Measurements from ENCODE around the gene APBA2. TPM values are rescaled to one million over a fixed set of nuclear protein-coding genes. Genes with fewer than 3 reads are reported as not detected.

APBA2 gene
- total RNA-seq, 1 experiment from 2014 or later: 12.9 TPM

GRCh38 chr15:29130476-29130875 is 244.7 kb downstream of the APBA2 start:
- Histone ChIP-seq H3K27me3 (replicated peaks; ENCODE audit: insufficient read depth, low read depth, low read length, poor library complexity) (no peaks in the 10 kb centered on the region), H3K27ac (ENCODE audit: low read depth, low read length, poor library complexity, severe bottlenecking) (no peak overlapping the region), H3K9me3 (ENCODE audit: low read depth, low read length, poor library complexity, severe bottlenecking) (no peaks in the 10 kb centered on the region), H3K36me3 (ENCODE audit: insufficient read depth, low read length, poor library complexity, severe bottlenecking) (no peaks in the 10 kb centered on the region), H3K4me3 (ENCODE audit: low read depth, low read length, poor library complexity, severe bottlenecking) (no peak overlapping the region), H3K4me1 (ENCODE audit: insufficient read depth, low read length, poor library complexity, severe bottlenecking) (no peaks in the 10 kb centered on the region)
- no TSS peak for BruUV-seq (replicated peaks)
- TF ChIP-seq, protein P1, sequence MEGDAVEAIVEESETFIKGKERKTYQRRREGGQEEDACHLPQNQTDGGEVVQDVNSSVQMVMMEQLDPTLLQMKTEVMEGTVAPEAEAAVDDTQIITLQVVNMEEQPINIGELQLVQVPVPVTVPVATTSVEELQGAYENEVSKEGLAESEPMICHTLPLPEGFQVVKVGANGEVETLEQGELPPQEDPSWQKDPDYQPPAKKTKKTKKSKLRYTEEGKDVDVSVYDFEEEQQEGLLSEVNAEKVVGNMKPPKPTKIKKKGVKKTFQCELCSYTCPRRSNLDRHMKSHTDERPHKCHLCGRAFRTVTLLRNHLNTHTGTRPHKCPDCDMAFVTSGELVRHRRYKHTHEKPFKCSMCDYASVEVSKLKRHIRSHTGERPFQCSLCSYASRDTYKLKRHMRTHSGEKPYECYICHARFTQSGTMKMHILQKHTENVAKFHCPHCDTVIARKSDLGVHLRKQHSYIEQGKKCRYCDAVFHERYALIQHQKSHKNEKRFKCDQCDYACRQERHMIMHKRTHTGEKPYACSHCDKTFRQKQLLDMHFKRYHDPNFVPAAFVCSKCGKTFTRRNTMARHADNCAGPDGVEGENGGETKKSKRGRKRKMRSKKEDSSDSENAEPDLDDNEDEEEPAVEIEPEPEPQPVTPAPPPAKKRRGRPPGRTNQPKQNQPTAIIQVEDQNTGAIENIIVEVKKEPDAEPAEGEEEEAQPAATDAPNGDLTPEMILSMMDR (conservative IDR thresholded peaks at IDR 0.05; ENCODE audit: low read depth, low read length): no peak
- no peak for TF ChIP-seq EZH2 (IDR thresholded peaks at IDR 0.05; ENCODE audit: borderline replicate concordance, low read depth, low read length, poor library complexity, severe bottlenecking)
- POLR2A ChIA-PET (ENCODE audit: low non-redundant PET): no interaction called here
- DNase-seq (ENCODE audit: low spot score): no peak
- CTCF ChIA-PET: no interaction called here
- intact Hi-C loops (cut with micrococcal nuclease; ENCODE audit: unreplicated experiment): no loop called here

GRCh38 chr15:29130951-29131839 is 245.4 kb downstream of the APBA2 start:
- ChIA-PET POLR2A (ENCODE audit: low non-redundant PET) (no interaction called here), CTCF (no interaction called here)
- Histone ChIP-seq H3K27me3 (replicated peaks; ENCODE audit: insufficient read depth, low read depth, low read length, poor library complexity) (no peaks in the 10 kb centered on the region), H3K9me3 (ENCODE audit: low read depth, low read length, poor library complexity, severe bottlenecking) (no peaks in the 10 kb centered on the region), H3K36me3 (ENCODE audit: insufficient read depth, low read length, poor library complexity, severe bottlenecking) (no peaks in the 10 kb centered on the region), H3K4me3 (ENCODE audit: low read depth, low read length, poor library complexity, severe bottlenecking) (no peak overlapping the region), H3K4me1 (ENCODE audit: insufficient read depth, low read length, poor library complexity, severe bottlenecking) (no peaks in the 10 kb centered on the region), H3K27ac (ENCODE audit: low read depth, low read length, poor library complexity, severe bottlenecking) (no peak overlapping the region)
- intact Hi-C loops (cut with micrococcal nuclease; ENCODE audit: unreplicated experiment): no loop called here
- no peak for TF ChIP-seq EZH2 (IDR thresholded peaks at IDR 0.05; ENCODE audit: borderline replicate concordance, low read depth, low read length, poor library complexity, severe bottlenecking)
- TF ChIP-seq, protein P1 (conservative IDR thresholded peaks at IDR 0.05; ENCODE audit: low read depth, low read length): no peak
- no TSS peak for BruUV-seq (replicated peaks)
- DNase-seq (ENCODE audit: low spot score): no peak

DNA sequence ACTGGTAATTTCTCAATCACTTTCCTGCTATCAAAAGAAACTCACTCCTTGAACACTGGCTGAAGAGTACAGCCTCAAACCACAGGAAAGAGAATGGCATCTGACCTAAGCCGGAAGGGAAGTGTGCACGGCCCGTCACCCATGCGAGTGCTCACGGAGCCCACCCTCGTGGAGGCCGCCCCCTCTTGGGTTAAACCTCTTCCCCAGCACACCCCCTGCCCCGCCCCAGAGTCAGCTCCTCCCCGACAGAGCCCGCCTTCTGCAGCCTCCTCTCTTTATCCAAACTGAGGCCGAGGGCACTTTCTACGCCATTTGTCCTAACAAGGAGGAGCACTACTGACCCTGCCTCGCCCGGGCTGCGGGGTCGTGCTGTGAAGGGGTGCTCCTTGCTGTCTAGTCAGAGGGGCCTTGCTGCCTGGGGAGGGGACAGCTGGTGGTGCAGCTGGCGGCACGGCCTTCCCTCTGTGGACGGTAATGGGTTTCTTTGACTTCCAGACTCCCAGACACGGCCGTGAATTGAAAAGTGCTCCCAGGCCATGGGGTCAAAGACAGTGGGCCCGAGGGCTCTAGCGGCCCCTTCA is 246.2 kb downstream of the APBA2 start:
- ChIA-PET POLR2A (ENCODE audit: low non-redundant PET) (no interaction called here), CTCF (no interaction called here)
- DNase-seq (ENCODE audit: low spot score): no peak
- H3K9me3 ChIP-seq (ENCODE audit: low read depth, low read length, poor library complexity, severe bottlenecking): no peaks in the 10 kb centered on the region
- no peak overlapping the region for H3K27ac ChIP-seq (ENCODE audit: low read depth, low read length, poor library complexity, severe bottlenecking)
- no peaks in the 10 kb centered on the region for H3K36me3 ChIP-seq (ENCODE audit: insufficient read depth, low read length, poor library complexity, severe bottlenecking)
- no peak overlapping the region for H3K4me3 ChIP-seq (ENCODE audit: low read depth, low read length, poor library complexity, severe bottlenecking)
- no TSS peak for BruUV-seq (replicated peaks)
- intact Hi-C loops (cut with micrococcal nuclease; ENCODE audit: unreplicated experiment): no loop called here
- TF ChIP-seq, protein P1 (conservative IDR thresholded peaks at IDR 0.05; ENCODE audit: low read depth, low read length): no peak
- no peak for TF ChIP-seq EZH2 (IDR thresholded peaks at IDR 0.05; ENCODE audit: borderline replicate concordance, low read depth, low read length, poor library complexity, severe bottlenecking)
- H3K4me1 ChIP-seq (ENCODE audit: insufficient read depth, low read length, poor library complexity, severe bottlenecking): no peaks in the 10 kb centered on the region
- no peaks in the 10 kb centered on the region for H3K27me3 ChIP-seq (replicated peaks; ENCODE audit: insufficient read depth, low read depth, low read length, poor library complexity)
